ENCODE results near the gene KRTAP9-7. TPM values are rescaled to one million over a fixed set of nuclear protein-coding genes. Genes with fewer than 3 reads are reported as not detected.

The KRTAP9-7 gene
- total and polyA plus RNA-seq, 2 experiments from 2014 or later, result not detected

DNA sequence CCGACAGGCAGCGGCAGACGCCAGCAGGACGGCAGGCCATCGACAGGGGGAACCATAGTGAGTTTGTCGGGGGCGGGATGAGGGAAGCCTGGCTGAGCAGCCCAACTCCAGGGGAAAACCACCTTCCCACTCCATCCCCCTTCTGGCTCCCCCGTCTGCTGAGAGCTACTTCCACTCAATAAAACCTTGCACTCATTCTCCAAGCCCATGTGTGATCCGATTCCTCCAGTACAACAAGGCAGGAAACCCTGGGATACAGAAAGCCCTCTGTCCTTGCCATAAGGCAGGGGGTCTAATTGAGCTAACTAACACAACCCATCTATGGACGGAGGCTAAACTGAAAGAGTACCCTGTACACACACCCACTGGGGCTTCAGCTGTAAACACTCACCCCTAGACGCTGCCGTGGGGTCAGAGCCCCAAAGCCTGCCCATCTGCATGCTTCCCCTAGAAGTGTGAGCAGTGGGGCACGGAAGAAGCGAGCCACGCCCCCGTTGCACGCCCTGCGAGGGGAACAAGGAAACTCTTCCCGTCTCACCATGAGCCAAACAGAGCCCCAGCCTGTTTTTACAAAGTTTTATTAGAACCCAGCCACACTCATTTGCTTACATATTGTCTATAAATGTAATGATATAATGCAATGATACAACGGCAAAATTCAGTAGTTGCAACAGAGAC lies 23.1 kb downstream of the KRTAP9-7 start:
- Histone ChIP-seq H3K4me1 (ENCODE audit: insufficient read depth) (no peaks in the 10 kb centered on the region), H3K9me3 (ENCODE audit: low read depth) (no peaks in the 10 kb centered on the region), H3K9me2 (replicated peaks; ENCODE audit: insufficient read depth) (no peaks in the 10 kb centered on the region), H3K36me3 (replicated peaks; ENCODE audit: insufficient read depth, low read depth) (no peaks in the 10 kb centered on the region), H4K20me1 (ENCODE audit: insufficient read depth, poor library complexity, severe bottlenecking) (no peaks in the 10 kb centered on the region), H3K27me3 (no peaks in the 10 kb centered on the region), H3K79me2 (no peaks in the 10 kb centered on the region), H2AFZ (no peak overlapping the region), H3K4me3 (no peak overlapping the region), H3K27ac (no peak overlapping the region), H3K4me2 (no peak overlapping the region)
- 90% methylated on average over 19 of the region's 20 CpGs for whole genome bisulfite sequencing (ENCODE audit: low lambda C conversion rate, missing lambda C conversion rate)
- TF ChIP-seq, protein P1, sequence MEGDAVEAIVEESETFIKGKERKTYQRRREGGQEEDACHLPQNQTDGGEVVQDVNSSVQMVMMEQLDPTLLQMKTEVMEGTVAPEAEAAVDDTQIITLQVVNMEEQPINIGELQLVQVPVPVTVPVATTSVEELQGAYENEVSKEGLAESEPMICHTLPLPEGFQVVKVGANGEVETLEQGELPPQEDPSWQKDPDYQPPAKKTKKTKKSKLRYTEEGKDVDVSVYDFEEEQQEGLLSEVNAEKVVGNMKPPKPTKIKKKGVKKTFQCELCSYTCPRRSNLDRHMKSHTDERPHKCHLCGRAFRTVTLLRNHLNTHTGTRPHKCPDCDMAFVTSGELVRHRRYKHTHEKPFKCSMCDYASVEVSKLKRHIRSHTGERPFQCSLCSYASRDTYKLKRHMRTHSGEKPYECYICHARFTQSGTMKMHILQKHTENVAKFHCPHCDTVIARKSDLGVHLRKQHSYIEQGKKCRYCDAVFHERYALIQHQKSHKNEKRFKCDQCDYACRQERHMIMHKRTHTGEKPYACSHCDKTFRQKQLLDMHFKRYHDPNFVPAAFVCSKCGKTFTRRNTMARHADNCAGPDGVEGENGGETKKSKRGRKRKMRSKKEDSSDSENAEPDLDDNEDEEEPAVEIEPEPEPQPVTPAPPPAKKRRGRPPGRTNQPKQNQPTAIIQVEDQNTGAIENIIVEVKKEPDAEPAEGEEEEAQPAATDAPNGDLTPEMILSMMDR (IDR thresholded peaks at IDR 0.05; ENCODE audit: poor library complexity), result no peak
- TF ChIP-seq EZH2phosphoT487 (IDR thresholded peaks at IDR 0.05; ENCODE audit: low read depth, severe bottlenecking, unreplicated experiment) (no peak), EZH2 (IDR thresholded peaks at IDR 0.05; ENCODE audit: borderline replicate concordance) (no peak)
- DNase-seq (ENCODE audit: low spot score), result no peak

DNA sequence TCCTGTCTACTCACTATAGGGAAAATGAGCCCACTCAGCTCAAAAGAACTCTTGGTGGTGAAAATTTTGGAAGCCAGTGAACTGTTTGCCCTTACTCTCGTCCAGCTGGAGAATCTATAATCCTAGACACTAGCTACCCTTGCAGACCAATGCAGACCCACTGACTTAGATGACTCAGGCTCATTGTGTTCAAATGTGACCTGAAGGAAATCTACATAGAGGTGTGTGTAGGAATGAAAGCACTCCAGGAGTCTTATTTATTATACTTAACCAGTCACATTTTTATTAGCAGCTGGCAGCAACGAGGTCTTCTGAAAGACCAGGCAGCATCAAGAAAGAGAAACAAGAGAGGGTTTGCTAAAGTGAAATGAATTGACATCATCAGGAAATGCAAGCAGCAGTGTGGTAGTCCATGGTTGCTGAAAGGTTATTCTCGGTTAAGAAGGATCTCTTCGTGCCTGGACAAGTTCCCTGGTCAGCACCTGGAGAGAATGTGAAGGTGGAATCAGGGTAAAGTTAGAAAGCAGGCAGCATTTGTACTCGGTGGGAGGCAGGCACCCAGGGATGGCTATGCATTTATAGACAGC lies 25.8 kb downstream of the KRTAP9-7 start:
- H2AFZ ChIP-seq, result no peak overlapping the region
- no peaks in the 10 kb centered on the region for H3K79me2 ChIP-seq
- no peak overlapping the region for H3K27ac ChIP-seq
- H3K4me3 ChIP-seq, result no peak overlapping the region
- no peaks in the 10 kb centered on the region for H3K4me1 ChIP-seq (ENCODE audit: insufficient read depth)
- H3K4me2 ChIP-seq, result no peak overlapping the region
- H3K9me2 ChIP-seq (replicated peaks; ENCODE audit: insufficient read depth), result no peaks in the 10 kb centered on the region
- TF ChIP-seq, protein P1 (IDR thresholded peaks at IDR 0.05; ENCODE audit: poor library complexity), result no peak
- TF ChIP-seq EZH2 (IDR thresholded peaks at IDR 0.05; ENCODE audit: borderline replicate concordance) (no peak), EZH2phosphoT487 (IDR thresholded peaks at IDR 0.05; ENCODE audit: low read depth, severe bottlenecking, unreplicated experiment) (no peak)
- no peaks in the 10 kb centered on the region for H4K20me1 ChIP-seq (ENCODE audit: insufficient read depth, poor library complexity, severe bottlenecking)
- 79% methylated on average over 5 of the region's 5 CpGs for WGBS (ENCODE audit: low lambda C conversion rate, missing lambda C conversion rate)
- no peaks in the 10 kb centered on the region for H3K9me3 ChIP-seq (ENCODE audit: low read depth)
- no peaks in the 10 kb centered on the region for H3K27me3 ChIP-seq
- no peak for DNase-seq (ENCODE audit: low spot score)
- H3K36me3 ChIP-seq (replicated peaks; ENCODE audit: insufficient read depth, low read depth), result no peaks in the 10 kb centered on the region

DNA sequence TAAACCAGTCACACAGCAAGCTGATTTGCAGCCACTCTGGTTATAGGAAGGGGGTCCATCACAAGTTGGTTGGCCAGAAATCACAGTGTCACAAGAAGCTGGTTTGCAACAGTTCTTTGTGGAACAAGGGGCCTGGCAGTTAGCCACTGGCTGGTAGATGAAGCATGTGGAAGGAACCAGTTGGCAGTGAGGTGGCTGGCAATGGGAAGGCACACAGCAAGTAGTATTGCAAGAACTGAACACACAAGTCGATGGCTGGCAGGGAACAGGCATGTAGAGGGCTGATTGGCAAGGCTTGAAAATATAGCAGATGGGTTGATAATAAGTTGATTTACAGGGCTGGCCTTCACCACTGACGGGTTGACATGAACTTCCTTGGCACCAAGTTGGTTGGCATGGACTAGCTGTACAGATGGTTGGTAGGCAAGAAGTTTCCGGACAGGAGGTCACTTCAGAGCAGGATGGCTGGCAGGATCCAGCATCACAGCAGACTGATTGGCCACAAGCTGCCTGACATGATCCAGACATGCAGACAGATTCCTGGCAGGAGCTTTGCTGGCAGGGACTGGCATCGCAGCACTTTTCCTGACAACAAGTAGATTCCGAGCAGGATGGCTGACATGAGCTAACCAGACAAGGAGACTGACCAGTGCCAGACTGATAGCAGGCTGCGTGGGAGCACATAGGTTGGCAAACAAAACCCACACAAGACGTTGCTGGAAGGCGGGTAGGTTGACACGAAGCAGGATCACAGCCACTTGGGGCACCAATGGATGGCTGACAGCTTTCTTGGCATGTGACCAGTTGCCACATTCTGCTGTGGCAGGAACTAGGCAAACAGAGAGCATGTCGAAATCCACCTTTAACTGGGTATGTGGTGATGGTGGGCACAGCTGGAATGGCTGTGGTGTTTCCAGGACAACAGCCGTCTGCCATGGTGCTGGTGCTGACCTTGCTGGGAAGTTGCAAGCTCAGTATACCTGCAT lies 26.7 kb downstream of the KRTAP9-7 start, which contains the start of gene KRTAP29-1:
Gene KRTAP29-1, minus strand, starts transcription at position 936 of the 986 bp plus-strand sequence. Its CDS starts 0 bp downstream, at position 936.
- Histone ChIP-seq H2AFZ (no peak within 1 kb of the TSS), H3K27me3 (no peaks in the 10 kb centered on the region), H3K9me2 (replicated peaks; ENCODE audit: insufficient read depth) (no peaks in the 10 kb centered on the region), H4K20me1 (ENCODE audit: insufficient read depth, poor library complexity, severe bottlenecking) (no peaks in the 10 kb centered on the region), H3K36me3 (replicated peaks; ENCODE audit: insufficient read depth, low read depth) (no peaks in the 10 kb centered on the region), H3K27ac (no peak within 1 kb of the TSS), H3K9me3 (ENCODE audit: low read depth) (no peaks in the 10 kb centered on the region), H3K4me1 (ENCODE audit: insufficient read depth) (no peaks in the 10 kb centered on the region), H3K4me2 (no peak within 1 kb of the TSS), H3K79me2 (no peaks in the 10 kb centered on the region), H3K4me3 (no peak within 1 kb of the TSS)
- no peak for TF ChIP-seq EZH2phosphoT487 (IDR thresholded peaks at IDR 0.05; ENCODE audit: low read depth, severe bottlenecking, unreplicated experiment)
- no peak for TF ChIP-seq EZH2 (IDR thresholded peaks at IDR 0.05; ENCODE audit: borderline replicate concordance)
- TF ChIP-seq, protein P1 (IDR thresholded peaks at IDR 0.05; ENCODE audit: poor library complexity), result no peak
- no peak for DNase-seq (ENCODE audit: low spot score)
- WGBS (ENCODE audit: low lambda C conversion rate, missing lambda C conversion rate), result 85% methylated on average over 11 of the region's 11 CpGs
